Stimulated activated CD4-positive, alpha-beta T cell treated with anti-CD3 and anti-CD28 coated beads, Interleukin-12 subunit alpha, Interleukin-12 subunit beta, amount 100 ng/mL, for 48 hours (primary cell): ENCODE results near the gene ADAMTS17.
A peak's percentile ranks its signal among the peaks of the same experiment; 100 is the strongest.

Source experiments
- DNase-seq, 3 donors: peaks; one replicate each; pipeline ENCODE4 v3.0.0-alpha.2; 2020; ENCODE audit warnings: low read depth in 2 of 3, low spot score in 1 of 3

Gene ADAMTS17

DNA sequence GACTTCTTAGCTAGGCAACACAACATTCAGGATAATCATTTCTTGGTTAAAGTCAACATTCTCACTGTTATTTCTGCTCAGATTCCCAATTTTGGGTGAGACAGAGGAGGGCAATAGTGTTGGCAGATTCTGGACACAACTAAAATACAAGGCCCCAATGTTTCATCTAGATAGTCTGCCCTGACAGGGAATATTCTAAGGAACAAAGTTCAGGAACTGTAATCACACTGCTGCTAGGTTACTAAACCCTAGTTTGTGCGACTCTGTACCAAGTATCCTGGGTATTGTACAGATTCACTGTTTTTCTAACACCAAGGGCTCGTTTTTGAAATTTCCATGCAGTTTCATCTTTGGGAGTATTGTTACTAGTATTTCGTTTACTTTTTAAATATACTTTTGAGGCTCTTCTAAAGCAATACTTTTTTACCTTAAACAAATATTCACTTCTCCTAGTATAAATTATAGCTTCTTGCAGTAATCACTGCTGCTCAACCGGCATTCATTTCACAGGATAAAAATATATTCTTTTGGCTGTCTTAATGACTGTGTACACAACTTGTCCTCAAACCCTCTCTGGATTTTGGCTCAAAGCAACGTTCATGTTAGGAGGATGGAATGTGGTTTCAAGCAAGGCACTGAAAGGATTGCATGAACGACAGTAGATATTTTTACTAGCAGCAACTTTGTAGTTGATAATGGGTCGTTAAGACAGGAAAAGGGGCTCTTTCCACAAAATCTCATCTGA is 167.4 kb downstream of the ADAMTS17 start:
- no peak for DNase-seq

DNA sequence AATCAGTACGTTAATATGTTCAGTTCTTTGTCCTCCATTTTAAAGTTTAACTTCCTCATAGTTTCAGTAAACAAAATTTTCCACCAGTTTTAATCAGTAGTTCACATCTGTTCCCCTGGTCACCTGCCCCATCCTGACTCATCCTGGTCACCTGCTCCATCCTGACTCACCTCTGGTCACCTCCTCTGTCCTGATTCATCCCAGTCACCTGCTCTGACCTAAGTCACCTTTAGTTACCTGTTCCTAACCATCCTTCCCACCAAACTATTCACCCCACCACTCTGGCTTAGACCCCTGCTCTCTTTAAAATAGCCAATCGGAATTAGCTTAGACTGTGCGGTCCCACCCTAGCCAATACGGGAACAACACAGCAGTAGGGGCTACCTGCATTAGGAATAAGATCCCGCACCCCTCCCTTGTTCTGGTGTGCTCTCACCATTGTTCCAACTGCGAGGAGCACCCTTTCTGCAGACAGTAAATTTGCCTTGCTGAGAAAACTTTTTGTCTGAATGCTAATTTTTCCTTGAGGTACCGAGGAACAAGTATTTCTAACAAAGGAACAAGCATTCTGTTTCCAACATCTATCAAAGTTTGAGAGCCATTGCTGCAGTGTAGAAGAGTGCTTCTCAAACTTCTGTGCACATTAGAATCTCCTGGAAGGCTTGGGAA is 169.3 kb downstream of the ADAMTS17 start:
- no peak for DNase-seq

DNA sequence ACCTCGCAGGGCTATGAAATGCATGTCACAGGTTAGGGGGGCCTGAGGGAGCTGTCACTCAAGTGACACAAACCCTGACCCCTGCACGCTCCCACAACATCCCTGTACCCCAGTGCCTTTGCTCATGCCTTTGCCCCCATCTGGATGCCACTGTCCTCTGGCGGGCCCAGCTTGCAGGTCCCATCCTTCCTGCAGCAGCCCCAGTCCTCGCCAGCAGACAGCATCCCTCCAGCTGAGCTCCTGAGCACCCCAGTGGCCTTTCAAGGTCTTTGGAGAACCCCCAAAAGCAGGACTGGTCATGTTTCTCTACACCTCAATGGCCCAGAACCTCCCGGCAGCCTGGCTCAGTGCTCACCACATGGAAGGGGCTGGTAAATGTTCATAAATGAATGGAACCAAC is 170.4 kb downstream of the ADAMTS17 start:
- DNase-seq = no peak

DNA sequence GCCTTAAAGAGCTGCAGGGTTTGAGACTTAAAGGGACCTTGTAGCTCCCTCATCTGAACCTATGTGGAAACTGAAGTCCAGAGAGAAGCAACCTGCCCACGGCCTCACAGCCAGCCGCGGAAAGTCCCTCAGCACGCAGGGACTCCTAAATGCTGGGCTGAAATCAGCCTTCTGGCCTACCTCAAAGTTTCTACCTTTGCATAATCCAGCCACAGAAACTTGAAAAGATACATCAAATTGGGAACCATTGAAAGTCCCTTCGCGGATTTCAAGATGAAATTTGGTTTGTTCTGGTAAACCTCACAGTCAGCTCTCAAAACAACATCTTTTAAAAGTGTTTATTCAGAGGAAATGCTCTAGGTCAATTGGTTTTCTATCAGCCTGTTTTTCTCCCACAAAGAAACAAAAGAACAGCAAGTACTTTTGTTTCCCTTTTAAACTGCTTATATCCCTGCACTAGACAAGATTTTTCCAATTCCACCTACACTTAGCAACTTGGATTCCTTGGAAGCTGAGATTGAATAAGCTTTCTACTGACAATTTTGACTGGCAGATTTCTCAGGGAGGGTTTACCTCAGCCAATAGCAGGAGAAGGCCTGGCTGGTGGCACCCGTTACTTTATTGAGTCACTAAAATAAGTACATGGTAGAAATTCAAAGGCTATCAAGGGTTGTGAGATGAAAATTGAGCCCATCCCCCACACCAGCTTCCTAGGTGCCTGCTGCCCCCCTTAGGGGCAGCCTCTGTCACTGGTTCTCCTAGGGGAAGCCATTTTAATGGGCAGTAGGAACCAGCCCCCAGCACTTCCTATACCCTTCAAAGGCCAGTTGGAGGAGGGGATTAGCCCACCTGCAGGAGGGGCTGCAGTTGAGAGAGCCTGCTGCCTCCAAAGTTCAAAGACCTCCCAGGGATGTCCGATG is 171.2 kb downstream of the ADAMTS17 start:
- peak; percentile 5 to 34 (median 24) for DNase-seq

DNA sequence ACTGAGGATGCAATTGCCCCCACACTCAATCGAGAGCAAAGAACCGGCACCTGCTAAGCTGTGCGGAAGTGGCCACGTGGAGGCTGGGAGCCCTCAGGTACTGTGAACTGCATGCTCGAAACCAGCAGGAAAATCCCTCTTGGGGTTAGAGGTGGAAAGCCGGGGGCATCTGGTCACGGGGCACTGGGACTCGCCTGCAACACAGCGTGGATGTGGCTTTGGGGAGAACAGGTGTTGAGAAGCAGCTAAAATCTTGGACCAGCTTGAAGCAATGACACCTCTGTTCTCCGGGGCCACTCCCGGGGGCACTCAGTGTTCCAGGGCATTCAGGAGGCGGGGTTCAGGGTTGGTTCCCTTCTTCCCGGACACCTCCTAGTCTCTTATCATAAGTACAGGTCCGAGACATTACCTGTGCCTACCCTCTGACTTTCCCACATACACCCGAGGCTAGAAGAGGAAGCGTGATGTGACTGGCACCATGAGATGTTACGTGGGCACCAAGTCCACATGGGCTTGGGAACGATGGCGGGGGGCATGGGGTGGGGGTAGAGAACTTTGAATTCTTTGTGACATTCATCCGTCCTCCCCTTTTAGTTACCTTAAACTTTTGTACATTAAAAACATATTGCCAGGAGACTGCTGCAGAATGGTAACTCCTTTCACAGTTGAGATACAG is 172.0 kb downstream of the ADAMTS17 start:
- DNase-seq = no peak

DNA sequence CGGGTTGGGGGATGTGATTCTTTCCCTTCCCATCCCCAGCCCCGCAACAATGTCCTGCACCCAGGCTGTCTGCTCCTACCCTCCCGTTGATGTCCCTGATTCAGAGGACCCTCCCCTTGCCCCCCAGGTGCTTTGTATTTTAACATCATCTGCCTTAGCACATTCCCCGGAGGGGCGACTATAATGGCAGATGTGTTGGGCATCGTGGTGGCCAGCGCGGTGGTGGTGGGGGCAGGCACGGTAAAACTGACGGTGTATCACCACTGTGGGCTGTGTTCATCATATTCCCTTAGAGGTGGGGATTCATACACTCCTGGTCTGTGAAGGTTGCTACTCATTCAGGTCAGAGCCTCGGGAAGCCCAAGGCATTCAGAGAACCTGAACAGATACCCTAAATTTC is 173.0 kb downstream of the ADAMTS17 start:
- no peak for DNase-seq

DNA sequence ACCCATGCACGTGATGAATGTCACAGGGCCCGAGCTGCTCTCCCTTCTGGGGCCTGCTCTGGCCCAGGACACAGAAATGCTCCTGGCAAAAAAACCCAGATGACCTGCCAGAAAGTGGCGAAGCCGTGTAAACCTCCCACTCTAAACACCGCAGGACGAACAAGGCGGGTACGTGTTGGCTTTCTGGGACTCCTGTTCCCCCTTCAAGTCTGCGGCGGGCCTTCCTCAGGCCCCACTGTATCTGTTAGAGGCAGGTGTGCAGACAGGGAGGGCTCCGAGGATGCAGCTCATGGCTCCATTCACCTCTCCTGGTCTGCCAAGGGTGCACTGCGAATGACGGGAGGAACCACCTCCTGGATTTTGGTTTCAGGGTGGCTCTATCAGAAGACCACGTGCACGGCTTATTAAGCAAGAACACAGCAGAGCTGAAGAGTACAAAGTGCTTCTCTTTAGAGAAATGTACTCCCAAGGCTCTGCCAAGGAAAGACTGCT is 173.8 kb downstream of the ADAMTS17 start:
- DNase-seq = no peak

DNA sequence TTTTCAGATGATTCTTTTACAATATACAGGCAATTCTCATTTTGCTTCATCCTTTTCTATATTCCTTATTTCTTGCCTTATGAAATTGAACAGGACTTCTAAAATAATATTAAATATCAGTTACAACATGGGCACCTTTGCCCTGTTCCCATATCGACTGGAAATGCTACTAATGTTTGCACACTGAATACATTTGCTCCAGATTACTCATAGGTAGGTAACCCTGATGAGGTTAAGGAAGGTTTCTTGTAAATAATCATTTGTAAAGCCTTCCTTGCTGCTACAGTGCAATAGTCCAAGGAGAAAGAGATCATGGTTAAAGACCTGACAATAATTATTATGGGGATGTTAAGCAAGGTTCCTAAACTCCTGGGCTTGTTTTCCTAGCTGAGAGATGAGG is 175.5 kb downstream of the ADAMTS17 start:
- DNase-seq = no peak

DNA sequence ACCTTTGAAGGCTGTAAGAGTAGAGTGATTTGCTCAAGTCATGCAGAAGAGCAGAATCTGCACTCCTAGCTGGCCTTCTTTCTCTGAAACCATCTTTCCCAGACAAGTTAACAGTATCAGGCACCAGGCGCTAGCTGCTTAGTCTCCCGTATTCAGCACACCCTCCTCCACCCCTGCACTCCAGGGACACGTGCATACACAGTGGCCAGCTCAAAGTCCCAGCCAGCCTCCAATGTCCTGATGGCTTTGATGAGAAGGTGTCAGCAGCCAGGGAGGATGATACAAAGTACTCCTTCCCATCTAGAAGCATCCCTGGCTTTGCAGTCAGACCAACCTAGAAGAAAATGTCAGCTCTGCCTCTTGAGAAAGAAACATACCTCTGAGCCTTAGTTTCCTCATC is 177.8 kb downstream of the ADAMTS17 start:
- no peak for DNase-seq

DNA sequence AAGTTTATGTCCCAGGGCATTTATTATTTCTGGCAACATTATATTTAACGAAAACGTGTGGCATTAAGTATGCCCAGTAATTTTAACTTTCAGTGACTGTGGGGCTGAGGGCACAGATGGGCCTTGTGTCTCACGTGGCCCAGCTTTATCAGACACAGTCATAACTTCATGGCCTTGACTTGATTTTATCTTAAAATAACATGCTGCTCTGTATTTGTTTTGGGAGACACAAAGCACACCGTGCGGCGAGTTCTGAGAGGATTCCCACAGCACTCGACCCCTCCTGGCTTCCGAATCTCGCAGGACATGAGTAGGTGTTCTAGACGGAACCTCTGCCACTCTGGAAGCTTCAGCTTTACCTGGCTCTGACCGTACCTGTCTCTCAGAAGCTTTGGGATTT is 180.8 kb downstream of the ADAMTS17 start:
- DNase-seq = no peak

DNA sequence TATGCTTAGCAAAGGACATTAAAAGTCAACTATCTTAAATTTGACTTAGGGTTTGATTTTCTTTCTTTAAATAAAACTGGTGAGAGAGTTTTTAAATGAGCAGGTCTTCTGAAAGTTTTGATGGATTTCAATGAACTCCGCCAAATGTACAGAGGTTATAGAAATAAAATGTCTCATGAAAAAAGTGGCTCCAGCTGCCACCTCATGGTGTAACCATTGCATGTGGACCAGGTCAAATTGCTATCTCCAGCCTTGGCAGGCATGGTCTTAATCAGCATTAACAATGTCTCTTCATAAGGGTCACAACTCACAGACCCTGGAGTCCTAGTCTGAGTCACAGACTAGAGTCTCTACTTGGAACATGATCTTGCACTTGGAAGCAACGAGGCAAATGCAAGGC is 182.3 kb downstream of the ADAMTS17 start:
- DNase-seq = no peak

DNA sequence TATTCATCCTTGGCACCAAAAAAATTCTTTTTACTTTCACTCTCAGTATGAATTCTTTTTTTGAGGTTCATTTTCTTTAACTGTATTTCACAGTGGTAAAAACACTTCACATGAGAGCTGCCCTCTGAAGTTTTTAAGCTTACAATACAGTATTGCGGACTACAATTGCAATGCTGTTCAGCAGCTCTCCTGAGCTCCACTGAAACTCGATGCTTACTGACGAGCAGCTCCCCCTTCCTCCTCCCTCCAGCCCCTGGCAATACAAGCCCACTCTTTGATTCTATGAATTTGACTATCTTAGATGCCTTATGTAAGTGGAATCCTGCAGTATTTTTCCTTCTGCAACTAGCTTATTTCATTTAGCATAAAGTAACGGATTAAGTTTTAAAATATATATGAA is 183.4 kb downstream of the ADAMTS17 start:
- no peak for DNase-seq

DNA sequence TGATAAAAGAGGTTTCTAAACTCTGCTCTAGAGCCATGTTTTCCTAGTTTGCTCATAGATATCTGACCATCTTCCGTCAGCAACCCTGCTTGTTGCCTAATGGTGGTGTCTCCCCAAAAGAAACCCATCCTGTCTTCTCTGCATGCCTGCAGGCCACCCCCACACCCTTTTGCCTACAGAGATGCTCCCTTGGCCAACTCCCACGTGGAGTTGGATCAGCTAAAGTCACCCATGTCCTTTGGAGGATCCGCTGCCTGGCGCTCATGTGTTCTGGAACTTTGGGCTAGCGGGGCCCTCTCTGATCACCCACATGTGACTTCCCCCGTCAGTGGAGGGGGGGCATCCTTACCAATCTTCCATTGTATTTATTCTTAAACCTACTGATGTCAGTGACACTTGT is 185.6 kb downstream of the ADAMTS17 start:
- DNase-seq = no peak

DNA sequence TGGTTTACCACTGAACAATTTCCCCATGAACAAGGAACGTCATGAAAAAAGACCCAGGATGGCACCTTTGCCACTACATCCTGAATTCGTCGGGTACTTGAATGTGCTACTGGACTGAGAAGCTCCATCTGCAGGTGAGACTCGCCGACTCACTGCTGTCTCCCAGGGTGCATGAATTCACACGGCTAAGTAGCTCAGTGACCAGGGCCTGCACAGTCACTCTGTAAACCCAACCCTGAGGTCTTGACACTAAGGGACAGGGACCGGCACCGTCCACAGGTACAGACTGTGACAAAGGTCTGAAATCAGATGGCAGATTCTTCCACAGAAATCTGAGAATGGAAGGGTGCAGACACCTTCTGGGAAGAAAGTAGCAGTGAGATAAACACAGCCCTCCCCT is 187.4 kb downstream of the ADAMTS17 start:
- DNase-seq = no peak

DNA sequence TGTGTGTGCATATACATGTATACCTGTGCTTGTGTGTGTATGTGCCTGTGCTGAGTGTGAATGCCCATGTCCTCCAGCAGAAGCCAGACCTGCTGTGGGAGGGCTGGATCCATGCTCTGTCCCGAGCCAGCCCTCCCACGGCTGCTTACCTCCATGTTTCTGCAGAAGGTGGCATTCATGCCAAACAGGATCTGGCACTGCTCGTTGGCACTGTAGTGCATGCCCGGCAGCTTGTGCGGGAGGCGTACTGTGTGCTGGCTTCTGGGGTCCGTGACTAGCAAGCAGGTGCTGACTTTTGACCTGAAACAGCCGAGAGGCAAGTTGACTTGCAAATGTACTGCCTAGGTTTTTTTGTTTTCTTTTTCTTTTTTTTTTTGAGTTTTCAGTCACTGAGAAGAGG is 189.3 kb downstream of the ADAMTS17 start:
- no peak for DNase-seq

DNA sequence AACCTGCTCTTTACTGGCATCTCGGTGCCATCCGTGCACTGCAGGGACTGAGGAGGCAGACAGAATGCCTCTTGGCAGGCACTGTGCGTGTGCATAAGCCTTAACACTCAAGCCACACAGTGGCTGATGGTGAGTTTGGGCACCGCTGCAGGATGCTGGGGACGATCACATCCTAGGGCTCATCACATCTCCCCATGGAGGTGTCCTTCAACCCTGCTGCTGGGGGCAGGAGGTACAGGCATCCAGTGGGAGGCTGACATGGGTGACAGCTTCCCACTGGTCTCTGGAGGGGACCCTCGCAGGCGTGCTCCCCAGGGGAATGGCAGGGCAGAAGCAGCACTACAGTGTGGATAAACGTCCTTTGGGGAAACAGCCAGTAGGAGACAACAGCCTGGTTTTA is 190.9 kb downstream of the ADAMTS17 start:
- DNase-seq = no peak

DNA sequence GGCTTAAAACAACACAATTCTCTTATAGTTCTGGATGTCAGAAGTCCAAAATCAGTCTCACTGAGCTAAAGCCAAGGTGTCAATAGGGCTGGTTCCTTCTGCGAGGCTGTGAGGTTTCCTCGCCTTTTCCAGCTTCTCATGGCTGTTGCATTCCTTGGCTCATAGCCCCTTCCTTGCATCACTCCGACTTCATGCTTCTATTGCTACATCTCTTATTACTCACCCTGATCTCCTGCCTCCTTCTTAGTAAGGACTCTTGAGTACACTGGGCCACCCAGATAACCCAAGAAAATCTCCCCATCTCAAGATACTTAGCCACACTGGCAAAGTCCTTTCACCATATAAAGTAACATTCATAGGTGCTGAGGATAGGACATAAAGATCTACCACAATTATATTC is 193.9 kb downstream of the ADAMTS17 start:
- DNase-seq = no peak

DNA sequence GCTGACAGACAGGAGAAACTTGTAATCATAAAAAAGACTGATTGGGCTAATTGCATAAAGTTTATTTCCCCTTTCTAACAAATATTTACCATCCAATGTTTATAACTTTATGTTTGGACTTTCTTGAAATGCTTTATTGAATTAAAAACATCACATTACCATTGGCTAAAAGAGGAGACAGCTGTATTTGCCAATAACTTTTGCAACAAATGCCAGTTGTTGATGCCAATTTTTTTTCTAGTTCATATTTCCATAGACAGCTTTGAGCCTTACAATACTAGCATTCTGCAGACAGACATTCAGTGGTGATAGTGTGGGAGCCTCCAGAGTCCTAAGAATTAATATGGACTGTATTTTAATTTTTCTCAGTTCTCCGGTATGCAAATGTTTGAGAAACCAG is 198.4 kb downstream of the ADAMTS17 start:
- no peak for DNase-seq

DNA sequence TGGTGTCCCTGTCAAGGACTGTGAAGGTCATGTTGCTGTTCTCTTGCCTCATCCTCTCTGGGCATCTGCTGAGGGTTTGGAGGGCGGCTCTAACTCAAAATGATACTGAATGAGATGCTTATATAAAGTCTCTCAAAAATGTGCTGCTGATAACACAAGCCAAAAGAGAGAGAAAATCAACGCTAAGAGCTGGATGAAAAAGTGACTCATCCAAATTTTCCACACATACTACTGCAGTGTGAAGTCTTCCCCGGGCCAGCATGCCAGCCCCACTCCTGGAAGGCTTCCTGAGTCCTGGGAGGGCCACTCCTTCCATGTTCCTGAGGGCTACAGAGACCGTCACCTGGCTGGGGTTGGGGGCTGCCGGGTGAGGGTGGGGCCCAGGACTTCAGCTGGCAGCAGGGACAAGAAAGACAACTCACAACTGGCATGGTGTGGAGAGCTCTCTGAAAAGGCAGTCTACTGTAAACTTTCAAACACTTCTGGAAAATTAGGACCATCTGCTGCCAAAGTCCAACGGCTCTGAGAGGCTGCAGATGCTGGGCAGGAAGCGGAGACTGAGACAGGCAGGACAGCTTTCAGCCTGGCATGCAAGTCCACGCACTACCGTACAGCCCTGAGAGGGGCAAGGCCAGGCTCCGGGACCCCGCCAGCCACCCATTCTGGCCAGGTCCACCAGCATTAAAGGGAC is 200.3 kb downstream of the ADAMTS17 start:
- no peak for DNase-seq

DNA sequence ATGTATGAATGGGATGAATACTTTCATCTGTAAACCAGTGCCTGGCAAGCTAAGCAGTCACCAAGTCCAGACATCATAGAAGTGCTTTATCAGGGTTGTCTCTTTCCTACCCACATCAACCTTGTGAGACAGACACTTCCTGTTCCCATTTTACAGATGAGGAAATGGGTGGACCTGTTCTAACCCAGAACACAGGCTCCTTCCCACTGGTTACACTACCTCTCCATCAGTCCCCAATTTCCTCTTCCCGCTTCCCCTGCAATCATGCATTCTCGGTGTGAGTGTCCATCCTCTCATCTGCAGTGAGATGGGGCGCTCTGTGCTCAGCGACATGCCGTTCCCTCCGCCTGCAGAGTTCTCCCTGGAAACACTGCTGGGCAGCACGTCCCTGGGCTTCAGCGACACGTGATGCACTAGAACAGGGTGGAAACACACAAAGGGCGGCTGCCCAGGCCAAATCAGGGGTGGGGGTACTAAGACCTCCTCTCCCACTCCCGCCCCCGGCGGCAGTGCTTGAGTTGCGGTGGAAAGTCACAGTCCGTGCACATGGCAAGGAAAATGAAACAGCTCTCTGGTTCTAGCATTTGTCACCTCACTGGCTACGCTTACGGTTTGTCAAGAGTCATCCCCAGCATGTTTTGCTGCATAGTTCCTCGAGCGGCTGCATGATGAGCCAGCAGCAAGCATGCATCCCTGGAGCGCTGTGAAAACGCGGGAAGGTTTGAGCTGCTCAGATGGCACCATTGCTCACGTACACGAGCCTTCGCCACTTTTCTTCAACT is 201.1 kb downstream of the ADAMTS17 start:
- DNase-seq = no peak
